HEK293 (cell line): ENCODE results near the gene AP2M1.
A peak's percentile ranks its signal among the peaks of the same experiment; 100 is the strongest.

ENCODE experiments used
- GLI4 ChIP-seq: fragments of 450-650 bp; formaldehyde crosslinking; IDR thresholded peaks from 2 replicates; pipeline ENCODE4 v1.5.1; 2016; ENCODE audit warnings: missing biosample characterization, missing genetic modification characterization
- MEIS1 ChIP-seq: sonication (generic); formaldehyde crosslinking; IDR thresholded peaks from 2 replicates; pipeline ENCODE4 v1.8.1; 2022; ENCODE audit warnings: missing genetic modification reagents, mild to moderate bottlenecking, borderline replicate concordance
- ZNF138 ChIP-seq: fragments of 450-650 bp; formaldehyde crosslinking; IDR thresholded peaks from 2 replicates; pipeline ENCODE4 v1.5.1; 2016; ENCODE audit warnings: missing biosample characterization, missing genetic modification characterization, borderline replicate concordance
- ZNF274 ChIP-seq, 2 experiments: fragments of 200-500 bp in 1 of 2; fragments of 450-650 bp in 1 of 2; sonication (Bioruptor generic) in 1 of 2; formaldehyde crosslinking in 1 of 2; IDR thresholded peaks; 2 replicates each; pipeline versions ENCODE4 v1.5.1 to v1.6.1; 2014 to 2016; ENCODE audit warnings: borderline replicate concordance in 1 of 2, inconsistent platforms in 1 of 2, low read length in 1 of 2, missing biosample characterization in 1 of 2, missing genetic modification characterization in 1 of 2
- ZNF394 ChIP-seq: fragments of 450-650 bp; formaldehyde crosslinking; IDR thresholded peaks from 2 replicates; pipeline ENCODE4 v1.5.1; 2016; ENCODE audit warnings: missing biosample characterization, missing genetic modification characterization, mild to moderate bottlenecking, moderate library complexity, borderline replicate concordance
- ZNF530 ChIP-seq: fragments of 450-650 bp; formaldehyde crosslinking; IDR thresholded peaks from 2 replicates; pipeline ENCODE4 v1.5.1; 2016; ENCODE audit warnings: low read depth, missing biosample characterization, missing genetic modification characterization
- ZNF777 ChIP-seq: fragments of 450-650 bp; formaldehyde crosslinking; IDR thresholded peaks from 2 replicates; pipeline ENCODE4 v1.5.1; 2017; ENCODE audit warnings: missing biosample characterization, missing genetic modification characterization, borderline replicate concordance
- ZSCAN30 ChIP-seq: fragments of 450-650 bp; IDR thresholded peaks from 2 replicates; pipeline ENCODE4 v1.5.1; 2018; ENCODE audit warnings: missing biosample characterization, mild to moderate bottlenecking, missing genetic modification characterization, moderate library complexity
- TF ChIP-seq, protein P1 (sequence below): fragments of 450-650 bp; formaldehyde crosslinking; IDR thresholded peaks from 2 replicates; pipeline ENCODE4 v1.5.1; 2016; ENCODE audit warnings: missing biosample characterization, missing genetic modification characterization
- TF ChIP-seq, protein P2 (sequence below): fragments of 450-650 bp; formaldehyde crosslinking; IDR thresholded peaks from 2 replicates; pipeline ENCODE4 v1.5.1; 2016; ENCODE audit warnings: missing biosample characterization, missing genetic modification characterization
- TF ChIP-seq, protein P3 (sequence below): fragments of 450-650 bp; formaldehyde crosslinking; IDR thresholded peaks from 2 replicates; pipeline ENCODE4 v1.5.1; 2016; ENCODE audit warnings: missing biosample characterization, missing genetic modification characterization
- TF ChIP-seq, protein P4 (sequence below): fragments of 450-650 bp; formaldehyde crosslinking; IDR thresholded peaks from 2 replicates; pipeline ENCODE4 v1.5.1; 2016; ENCODE audit warnings: missing biosample characterization, missing genetic modification characterization

DNA sequence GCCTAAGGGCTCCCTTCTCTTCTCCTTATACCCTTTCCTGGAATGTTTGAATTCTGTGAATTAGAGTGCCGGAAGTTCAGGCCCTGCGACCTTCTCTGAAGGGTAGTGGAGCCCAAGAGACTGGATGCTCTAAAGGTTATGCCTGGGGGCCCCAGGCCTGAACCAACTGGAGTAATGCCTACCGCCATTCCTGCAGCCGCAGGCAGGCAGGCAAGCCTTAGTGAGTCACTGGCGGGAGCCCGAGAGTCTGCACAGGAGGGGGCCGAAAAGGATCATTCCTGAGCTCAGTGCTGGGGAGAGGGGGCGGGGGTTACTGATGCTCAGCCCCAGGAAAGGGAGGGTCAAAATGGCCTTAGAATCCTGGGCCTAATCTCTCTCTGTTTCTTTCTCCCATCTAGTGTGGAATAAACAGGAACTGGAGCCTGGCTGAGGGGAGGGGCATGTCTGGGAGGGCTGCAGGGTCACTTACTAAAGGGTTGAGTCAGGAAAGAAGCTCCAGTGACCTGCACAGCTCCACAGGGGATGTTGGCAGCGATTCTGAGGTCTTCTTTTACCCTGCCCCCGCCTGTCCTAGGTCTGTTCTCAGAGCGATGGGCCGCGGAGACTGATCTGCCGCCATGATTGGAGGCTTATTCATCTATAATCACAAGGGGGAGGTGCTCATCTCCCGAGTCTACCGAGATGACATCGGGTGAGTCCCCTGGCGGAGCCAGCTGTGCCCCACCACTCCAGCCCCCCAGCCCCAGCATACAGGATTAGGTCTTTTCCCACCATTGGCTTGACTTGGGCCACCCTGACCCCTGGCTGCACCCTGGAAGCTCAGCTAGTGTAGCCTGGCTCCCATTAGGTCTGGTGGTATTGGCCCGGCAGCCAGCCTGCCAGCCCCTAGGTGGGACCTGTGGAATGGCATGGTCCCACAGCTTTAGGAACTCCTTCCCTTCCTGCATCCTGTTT lies 2.0 kb downstream of the AP2M1 start:
- no peak for TF ChIP-seq ZNF274 (IDR thresholded peaks at IDR 0.05; ENCODE audit: low read length)
- no peak for TF ChIP-seq ZNF274 (tag by site-specific recombination; IDR thresholded peaks at IDR 0.05; ENCODE audit: borderline replicate concordance)
- TF ChIP-seq, protein P1, sequence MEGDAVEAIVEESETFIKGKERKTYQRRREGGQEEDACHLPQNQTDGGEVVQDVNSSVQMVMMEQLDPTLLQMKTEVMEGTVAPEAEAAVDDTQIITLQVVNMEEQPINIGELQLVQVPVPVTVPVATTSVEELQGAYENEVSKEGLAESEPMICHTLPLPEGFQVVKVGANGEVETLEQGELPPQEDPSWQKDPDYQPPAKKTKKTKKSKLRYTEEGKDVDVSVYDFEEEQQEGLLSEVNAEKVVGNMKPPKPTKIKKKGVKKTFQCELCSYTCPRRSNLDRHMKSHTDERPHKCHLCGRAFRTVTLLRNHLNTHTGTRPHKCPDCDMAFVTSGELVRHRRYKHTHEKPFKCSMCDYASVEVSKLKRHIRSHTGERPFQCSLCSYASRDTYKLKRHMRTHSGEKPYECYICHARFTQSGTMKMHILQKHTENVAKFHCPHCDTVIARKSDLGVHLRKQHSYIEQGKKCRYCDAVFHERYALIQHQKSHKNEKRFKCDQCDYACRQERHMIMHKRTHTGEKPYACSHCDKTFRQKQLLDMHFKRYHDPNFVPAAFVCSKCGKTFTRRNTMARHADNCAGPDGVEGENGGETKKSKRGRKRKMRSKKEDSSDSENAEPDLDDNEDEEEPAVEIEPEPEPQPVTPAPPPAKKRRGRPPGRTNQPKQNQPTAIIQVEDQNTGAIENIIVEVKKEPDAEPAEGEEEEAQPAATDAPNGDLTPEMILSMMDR (tag by site-specific recombination) = no peak
- TF ChIP-seq ZNF530 = no peak
- peak; percentile 55; the same call in 1 of the 2 replicates for TF ChIP-seq ZSCAN30 (tag by site-specific recombination)
- TF ChIP-seq ZNF777 (tag by site-specific recombination) = no peak
- no peak for TF ChIP-seq MEIS1 (CRISPR knock-in tag)
- TF ChIP-seq, protein P2, sequence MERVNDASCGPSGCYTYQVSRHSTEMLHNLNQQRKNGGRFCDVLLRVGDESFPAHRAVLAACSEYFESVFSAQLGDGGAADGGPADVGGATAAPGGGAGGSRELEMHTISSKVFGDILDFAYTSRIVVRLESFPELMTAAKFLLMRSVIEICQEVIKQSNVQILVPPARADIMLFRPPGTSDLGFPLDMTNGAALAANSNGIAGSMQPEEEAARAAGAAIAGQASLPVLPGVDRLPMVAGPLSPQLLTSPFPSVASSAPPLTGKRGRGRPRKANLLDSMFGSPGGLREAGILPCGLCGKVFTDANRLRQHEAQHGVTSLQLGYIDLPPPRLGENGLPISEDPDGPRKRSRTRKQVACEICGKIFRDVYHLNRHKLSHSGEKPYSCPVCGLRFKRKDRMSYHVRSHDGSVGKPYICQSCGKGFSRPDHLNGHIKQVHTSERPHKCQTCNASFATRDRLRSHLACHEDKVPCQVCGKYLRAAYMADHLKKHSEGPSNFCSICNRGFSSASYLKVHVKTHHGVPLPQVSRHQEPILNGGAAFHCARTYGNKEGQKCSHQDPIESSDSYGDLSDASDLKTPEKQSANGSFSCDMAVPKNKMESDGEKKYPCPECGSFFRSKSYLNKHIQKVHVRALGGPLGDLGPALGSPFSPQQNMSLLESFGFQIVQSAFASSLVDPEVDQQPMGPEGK (tag by site-specific recombination) = no peak
- no peak for TF ChIP-seq GLI4 (tag by site-specific recombination)
- no peak for TF ChIP-seq ZNF138
- TF ChIP-seq, protein P3, sequence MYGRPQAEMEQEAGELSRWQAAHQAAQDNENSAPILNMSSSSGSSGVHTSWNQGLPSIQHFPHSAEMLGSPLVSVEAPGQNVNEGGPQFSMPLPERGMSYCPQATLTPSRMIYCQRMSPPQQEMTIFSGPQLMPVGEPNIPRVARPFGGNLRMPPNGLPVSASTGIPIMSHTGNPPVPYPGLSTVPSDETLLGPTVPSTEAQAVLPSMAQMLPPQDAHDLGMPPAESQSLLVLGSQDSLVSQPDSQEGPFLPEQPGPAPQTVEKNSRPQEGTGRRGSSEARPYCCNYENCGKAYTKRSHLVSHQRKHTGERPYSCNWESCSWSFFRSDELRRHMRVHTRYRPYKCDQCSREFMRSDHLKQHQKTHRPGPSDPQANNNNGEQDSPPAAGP (tag by site-specific recombination) = no peak
- TF ChIP-seq ZNF394 (tag by site-specific recombination) = no peak; the same call in 1 of the 2 replicates
- TF ChIP-seq, protein P4, sequence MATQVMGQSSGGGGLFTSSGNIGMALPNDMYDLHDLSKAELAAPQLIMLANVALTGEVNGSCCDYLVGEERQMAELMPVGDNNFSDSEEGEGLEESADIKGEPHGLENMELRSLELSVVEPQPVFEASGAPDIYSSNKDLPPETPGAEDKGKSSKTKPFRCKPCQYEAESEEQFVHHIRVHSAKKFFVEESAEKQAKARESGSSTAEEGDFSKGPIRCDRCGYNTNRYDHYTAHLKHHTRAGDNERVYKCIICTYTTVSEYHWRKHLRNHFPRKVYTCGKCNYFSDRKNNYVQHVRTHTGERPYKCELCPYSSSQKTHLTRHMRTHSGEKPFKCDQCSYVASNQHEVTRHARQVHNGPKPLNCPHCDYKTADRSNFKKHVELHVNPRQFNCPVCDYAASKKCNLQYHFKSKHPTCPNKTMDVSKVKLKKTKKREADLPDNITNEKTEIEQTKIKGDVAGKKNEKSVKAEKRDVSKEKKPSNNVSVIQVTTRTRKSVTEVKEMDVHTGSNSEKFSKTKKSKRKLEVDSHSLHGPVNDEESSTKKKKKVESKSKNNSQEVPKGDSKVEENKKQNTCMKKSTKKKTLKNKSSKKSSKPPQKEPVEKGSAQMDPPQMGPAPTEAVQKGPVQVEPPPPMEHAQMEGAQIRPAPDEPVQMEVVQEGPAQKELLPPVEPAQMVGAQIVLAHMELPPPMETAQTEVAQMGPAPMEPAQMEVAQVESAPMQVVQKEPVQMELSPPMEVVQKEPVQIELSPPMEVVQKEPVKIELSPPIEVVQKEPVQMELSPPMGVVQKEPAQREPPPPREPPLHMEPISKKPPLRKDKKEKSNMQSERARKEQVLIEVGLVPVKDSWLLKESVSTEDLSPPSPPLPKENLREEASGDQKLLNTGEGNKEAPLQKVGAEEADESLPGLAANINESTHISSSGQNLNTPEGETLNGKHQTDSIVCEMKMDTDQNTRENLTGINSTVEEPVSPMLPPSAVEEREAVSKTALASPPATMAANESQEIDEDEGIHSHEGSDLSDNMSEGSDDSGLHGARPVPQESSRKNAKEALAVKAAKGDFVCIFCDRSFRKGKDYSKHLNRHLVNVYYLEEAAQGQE = no peak
